Endodermal cell (in vitro differentiated cells): ENCODE data around the gene VILL. TPM values are rescaled to one million over a fixed set of nuclear protein-coding genes. Genes with fewer than 3 reads are reported as not detected.

Experiments used
- DNase-seq: peaks from one replicate; pipeline ENCODE4 v3.0.0-alpha.2; 2017
- H3K27ac ChIP-seq: 2 replicates; pipeline ENCODE4 v1.5.1; 2013; ENCODE audit warnings: mild to moderate bottlenecking, low read depth, low read length, moderate library complexity
- H3K27me3 ChIP-seq: 2 replicates; pipeline ENCODE4 v1.6.1; 2013; ENCODE audit warnings: mild to moderate bottlenecking, low read length, moderate library complexity; ENCODE audit not compliant: insufficient read depth, control insufficient read depth, poor library complexity, severe bottlenecking
- H3K36me3 ChIP-seq: 2 replicates; pipeline ENCODE4 v1.7.0; 2013; ENCODE audit warnings: mild to moderate bottlenecking, low read length, moderate library complexity; ENCODE audit not compliant: control insufficient read depth, insufficient read depth
- H3K4me1 ChIP-seq: one replicate; pipeline ENCODE4 v1.7.0; 2013; ENCODE audit warnings: low read length; ENCODE audit not compliant: control insufficient read depth, insufficient read depth
- H3K4me3 ChIP-seq: 2 replicates; pipeline ENCODE4 v1.5.1; 2013; ENCODE audit warnings: mild to moderate bottlenecking, low read length, moderate library complexity
- H3K9ac ChIP-seq: 2 replicates; pipeline ENCODE4 v1.6.1; 2013; ENCODE audit warnings: mild to moderate bottlenecking, low read length, moderate library complexity; ENCODE audit not compliant: poor library complexity, severe bottlenecking; ENCODE audit errors: extremely low read depth
- H3K9me3 ChIP-seq: 2 replicates; pipeline ENCODE4 v1.6.1; 2013; ENCODE audit warnings: mild to moderate bottlenecking, low read length, moderate library complexity; ENCODE audit not compliant: control insufficient read depth
- H3K27ac Mint-ChIP-seq: 2 replicates; pipeline ENCODE4 v1.8.0; 2020; ENCODE audit warnings: mixed read lengths
- H3K27me3 Mint-ChIP-seq: 2 replicates; pipeline ENCODE4 v1.8.0; 2021; ENCODE audit warnings: mild to moderate bottlenecking, mixed read lengths; ENCODE audit not compliant: insufficient read depth
- H3K36me3 Mint-ChIP-seq: 2 replicates; pipeline ENCODE4 v1.8.0; 2020; ENCODE audit warnings: low read depth, mixed read lengths
- H3K4me1 Mint-ChIP-seq: 2 replicates; pipeline ENCODE4 v1.8.0; 2020; ENCODE audit warnings: mixed read lengths
- H3K4me3 Mint-ChIP-seq: 2 replicates; pipeline ENCODE4 v1.8.0; 2020; ENCODE audit warnings: mild to moderate bottlenecking, moderate library complexity, mixed read lengths
- H3K9me3 Mint-ChIP-seq: 2 replicates; pipeline ENCODE4 v1.8.0; 2020; ENCODE audit warnings: mild to moderate bottlenecking, mixed read lengths
- WGBS, 2 experiments: methylation state at CpG; one replicate each; pipeline versions ENCODE4 v1.1.5 to v1.1.7; 2013; ENCODE audit warnings: missing lambda C conversion rate in 2 of 2, mixed read lengths in 1 of 2; ENCODE audit not compliant: insufficient coverage in 1 of 2, insufficient read length in 1 of 2; 5-methylcytosine and 5-hydroxymethylcytosine counted together
- total RNA-seq, 2 donors: library from RNA; stranded (reverse); fragmentation: NEBNext Ultra II Directional in 1 of 2; extraction: Animal tissue kit (Norgen Biotek cat#: 25700) in 1 of 2; gene quantifications; 2 replicates in 1 of 2; 3 replicates in 1 of 2; pipeline ENCODE4 v1.2.1, GENCODE V29; 2021
- TF ChIP-seq, protein P1 (sequence below): fragments of 200-600 bp; sonication (generic); conservative IDR thresholded peaks from 2 replicates; pipeline ENCODE4 v1.5.0; 2021; ENCODE audit warnings: antibody characterized with exemption, mild to moderate bottlenecking

VILL gene
- total RNA-seq, 2 donors from 2014 or later = 16.0 to 21.3 TPM

- Mint-ChIP-seq H3K4me1 (peaks cover 19% of the 10 kb centered on the region), H3K36me3 (peaks cover 2% of the 10 kb centered on the region), H3K9me3 (no peaks in the 10 kb centered on the region), H3K4me3 (no peak overlapping the region), H3K27me3 (no peaks in the 10 kb centered on the region), H3K27ac (peak overlapping the region; percentile 49)
- 86 to 91% methylated on average over 5 of the region's 5 CpGs for WGBS, 2 experiments
- no peaks in the 10 kb centered on the region for H3K27me3 ChIP-seq
- peak; percentile 37 for DNase-seq
- no peak overlapping the region for H3K4me3 ChIP-seq
- TF ChIP-seq, protein P1, sequence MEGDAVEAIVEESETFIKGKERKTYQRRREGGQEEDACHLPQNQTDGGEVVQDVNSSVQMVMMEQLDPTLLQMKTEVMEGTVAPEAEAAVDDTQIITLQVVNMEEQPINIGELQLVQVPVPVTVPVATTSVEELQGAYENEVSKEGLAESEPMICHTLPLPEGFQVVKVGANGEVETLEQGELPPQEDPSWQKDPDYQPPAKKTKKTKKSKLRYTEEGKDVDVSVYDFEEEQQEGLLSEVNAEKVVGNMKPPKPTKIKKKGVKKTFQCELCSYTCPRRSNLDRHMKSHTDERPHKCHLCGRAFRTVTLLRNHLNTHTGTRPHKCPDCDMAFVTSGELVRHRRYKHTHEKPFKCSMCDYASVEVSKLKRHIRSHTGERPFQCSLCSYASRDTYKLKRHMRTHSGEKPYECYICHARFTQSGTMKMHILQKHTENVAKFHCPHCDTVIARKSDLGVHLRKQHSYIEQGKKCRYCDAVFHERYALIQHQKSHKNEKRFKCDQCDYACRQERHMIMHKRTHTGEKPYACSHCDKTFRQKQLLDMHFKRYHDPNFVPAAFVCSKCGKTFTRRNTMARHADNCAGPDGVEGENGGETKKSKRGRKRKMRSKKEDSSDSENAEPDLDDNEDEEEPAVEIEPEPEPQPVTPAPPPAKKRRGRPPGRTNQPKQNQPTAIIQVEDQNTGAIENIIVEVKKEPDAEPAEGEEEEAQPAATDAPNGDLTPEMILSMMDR = no peak
- no peaks in the 10 kb centered on the region for H3K36me3 ChIP-seq
- H3K9ac ChIP-seq = no peak overlapping the region
- no peak overlapping the region for H3K27ac ChIP-seq
- no peaks in the 10 kb centered on the region for H3K4me1 ChIP-seq
- no peaks in the 10 kb centered on the region for H3K9me3 ChIP-seq
Observed at GRCh38 chr3:37963016-37963415, 27.6 kb upstream of the VILL start.

GRCh38 chr3:37963635-37964034, 27.0 kb upstream of the VILL start:
- Histone ChIP-seq H3K4me3 (no peak overlapping the region), H3K4me1 (no peaks in the 10 kb centered on the region), H3K36me3 (no peaks in the 10 kb centered on the region), H3K9ac (no peak overlapping the region), H3K9me3 (no peaks in the 10 kb centered on the region), H3K27ac (no peak overlapping the region), H3K27me3 (no peaks in the 10 kb centered on the region)
- Mint-ChIP-seq H3K27me3 (no peaks in the 10 kb centered on the region), H3K4me3 (no peak overlapping the region), H3K36me3 (peaks cover 2% of the 10 kb centered on the region), H3K9me3 (no peaks in the 10 kb centered on the region), H3K4me1 (peaks cover 19% of the 10 kb centered on the region), H3K27ac (no peak overlapping the region)
- 88 to 95% methylated on average over 2 to 3 of the region's 3 CpGs for WGBS, 2 experiments
- TF ChIP-seq, protein P1 = no peak
- DNase-seq = no peak

- Mint-ChIP-seq H3K27ac (no peak overlapping the region), H3K4me1 (peaks cover 19% of the 10 kb centered on the region), H3K4me3 (peak overlapping the region; percentile 4), H3K9me3 (no peaks in the 10 kb centered on the region), H3K36me3 (peaks cover 2% of the 10 kb centered on the region), H3K27me3 (no peaks in the 10 kb centered on the region)
- H3K4me3 ChIP-seq = no peak overlapping the region
- no peaks in the 10 kb centered on the region for H3K9me3 ChIP-seq
- no peak overlapping the region for H3K27ac ChIP-seq
- TF ChIP-seq, protein P1 = no peak
- H3K27me3 ChIP-seq = no peaks in the 10 kb centered on the region
- no peak overlapping the region for H3K9ac ChIP-seq
- no peaks in the 10 kb centered on the region for H3K36me3 ChIP-seq
- no peaks in the 10 kb centered on the region for H3K4me1 ChIP-seq
- WGBS, 2 experiments = 80 to 98% methylated on average over 1 to 3 of the region's 3 CpGs
- no peak for DNase-seq
Observed at GRCh38 chr3:37964146-37964545, 26.4 kb upstream of the VILL start.
